ENCODE measurements around the gene BSND.

The BSND gene

GRCh38 chr1:54994355-54994990 is 4.3 kb upstream of the BSND start:
- DNase-seq = no peak

DNA sequence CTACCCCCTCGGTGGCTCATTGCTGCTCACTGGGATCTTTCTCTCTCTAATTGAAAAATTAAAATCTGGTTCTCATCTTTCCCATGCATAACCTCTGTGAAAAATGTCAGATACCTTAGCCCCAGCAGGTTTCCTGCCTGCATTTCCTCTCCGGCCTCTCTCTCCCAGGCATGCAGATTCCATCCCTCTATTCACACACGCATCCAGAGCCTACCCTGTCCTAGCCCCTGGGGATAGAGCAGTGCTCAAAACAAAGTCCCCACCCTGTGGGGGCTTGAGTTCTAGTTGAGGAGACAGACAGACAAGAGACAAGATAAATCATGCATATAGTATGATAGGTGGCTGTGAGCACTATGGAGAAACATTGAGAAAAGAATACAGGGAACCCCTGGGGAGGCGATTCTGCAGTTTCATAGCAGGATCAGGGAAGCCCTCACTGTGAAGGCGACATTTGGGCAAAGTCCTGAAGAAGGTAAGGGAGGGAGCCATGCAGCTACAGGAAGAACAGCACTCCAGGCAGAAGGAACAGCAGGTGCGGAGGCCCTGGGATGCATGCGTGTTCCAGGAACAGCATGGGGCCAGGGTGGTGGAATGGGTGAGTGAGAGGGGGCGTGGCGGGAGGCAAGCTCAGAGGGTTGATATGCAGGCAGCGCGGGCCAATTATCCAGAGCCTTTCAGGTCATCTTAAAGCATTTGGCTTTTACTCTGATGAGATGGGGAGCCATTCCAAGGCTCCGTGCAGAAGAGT is 3.5 kb upstream of the BSND start:
- DNase-seq = no peak

DNA sequence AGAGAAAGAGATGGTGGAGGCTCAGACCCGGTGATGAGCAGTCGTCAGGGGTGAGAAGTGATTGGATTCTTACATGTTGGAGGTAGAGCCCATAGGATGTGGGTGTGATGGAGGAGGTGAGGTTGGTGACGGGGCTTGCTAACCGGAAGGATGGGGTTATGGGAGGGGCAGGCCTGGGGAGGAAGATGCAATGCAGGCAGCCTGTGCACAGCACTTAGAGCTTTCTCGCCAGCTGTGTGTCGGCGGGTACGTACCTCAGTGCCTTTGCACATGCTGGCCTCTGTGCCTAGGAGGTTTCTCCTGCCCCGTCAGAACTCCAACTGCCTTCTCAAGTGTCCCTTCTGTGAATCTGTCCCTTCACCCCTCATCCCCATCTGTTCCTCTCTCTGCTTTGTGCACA is 2.9 kb upstream of the BSND start:
- DNase-seq = no peak

DNA sequence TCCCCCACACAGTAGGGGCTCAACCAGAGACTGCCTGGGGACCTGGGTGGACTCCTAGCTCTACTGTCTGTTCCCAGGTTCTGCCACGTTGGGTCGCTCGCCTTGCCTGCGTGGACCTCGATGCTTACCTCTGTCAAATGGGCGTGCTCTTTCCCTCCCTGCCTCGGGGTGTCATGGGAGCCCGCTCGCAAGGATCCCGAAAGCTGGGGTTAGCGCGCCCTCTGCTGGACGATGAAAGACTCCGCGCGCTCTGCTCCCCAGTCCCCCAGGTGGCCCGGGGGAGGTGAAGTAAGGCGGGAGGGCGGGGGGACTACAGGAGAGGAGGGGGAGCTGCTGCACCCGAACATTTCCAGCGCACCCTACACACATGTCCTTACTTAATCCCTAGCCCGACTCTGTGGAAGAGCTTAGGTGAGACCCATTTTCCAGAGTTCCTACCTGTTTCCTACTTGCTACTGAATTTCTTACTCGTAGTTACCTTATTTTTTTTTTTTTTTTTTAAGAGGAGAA is 2.3 kb upstream of the BSND start:
- DNase-seq = no peak

GRCh38 chr1:54996869-54997710 is 1.6 kb upstream of the BSND start:
- DNase-seq = no peak

- DNase-seq = no peak
Observed at GRCh38 chr1:54997711-54997986, 1.1 kb upstream of the BSND start.

DNA sequence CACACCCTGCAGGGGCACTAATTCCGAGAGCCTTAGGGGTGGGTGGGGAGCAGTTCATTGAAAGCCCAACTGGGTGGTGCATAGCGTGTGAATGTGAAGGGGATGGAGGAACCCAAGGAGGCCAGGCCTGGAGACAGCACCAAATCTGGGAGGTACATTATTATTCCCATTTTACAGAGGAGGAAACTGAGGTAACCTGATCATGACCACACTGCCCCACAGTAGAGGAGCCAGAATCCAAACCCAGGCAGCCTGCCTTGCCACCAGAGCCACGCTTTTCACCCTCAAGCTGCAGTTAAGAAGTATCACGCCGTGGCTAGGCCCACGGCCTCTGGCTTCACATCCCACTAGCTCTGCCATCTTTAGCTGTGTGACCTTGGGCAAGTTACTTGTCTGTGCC is 633 bp upstream of the BSND start:
- DNase-seq = no peak

DNA sequence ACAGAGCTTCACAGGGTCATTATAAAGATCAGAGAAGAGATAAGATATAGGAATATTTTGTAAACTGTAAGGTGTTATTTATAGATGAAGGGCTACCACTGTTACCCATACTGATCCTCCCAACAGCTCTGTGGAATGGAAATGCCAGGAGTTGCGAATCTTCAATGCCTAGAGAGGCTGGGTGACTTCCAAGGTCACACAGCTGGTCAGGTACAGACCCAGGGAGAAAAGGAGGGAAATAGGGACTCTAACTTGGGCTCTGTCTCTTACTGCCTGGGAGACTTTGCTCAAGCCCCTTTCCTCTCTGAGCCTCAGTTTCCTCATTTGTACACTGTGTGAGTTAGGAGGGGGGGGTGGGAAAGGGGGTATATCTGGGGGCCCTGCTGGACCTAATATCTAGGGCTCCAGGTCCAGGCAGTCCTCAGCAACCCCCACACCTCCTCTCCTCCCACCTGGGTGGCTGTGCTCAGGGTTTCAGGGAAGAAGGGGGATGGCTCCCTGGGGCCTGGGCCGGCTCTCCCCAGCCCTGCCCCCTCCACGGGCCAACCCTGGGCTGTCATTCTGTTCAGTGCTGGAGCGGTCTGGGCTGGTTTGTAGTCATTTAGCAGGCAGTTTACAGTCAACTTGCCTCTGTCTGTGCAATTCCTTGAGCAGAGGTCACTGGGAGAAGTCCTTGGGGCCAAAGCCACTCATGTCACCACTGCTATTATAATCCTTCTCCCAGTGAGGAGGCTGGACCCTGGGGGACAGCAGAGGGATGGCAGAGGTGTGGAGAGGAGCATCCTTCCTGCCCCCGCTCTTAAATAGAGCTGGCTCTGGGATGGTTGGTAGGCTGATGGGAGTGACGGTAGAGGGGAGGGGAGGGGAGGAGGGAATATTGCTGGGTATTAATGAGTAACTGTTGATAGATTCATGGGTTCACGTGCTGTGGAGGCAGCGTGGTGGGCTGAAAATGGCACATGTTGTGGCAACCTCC is 1.7 kb downstream of the BSND start:
- DNase-seq = no peak

GRCh38 chr1:55001311-55001710 is 2.6 kb downstream of the BSND start:
- no peak for DNase-seq

GRCh38 chr1:55002686-55003085 is 4.0 kb downstream of the BSND start:
- no peak for DNase-seq

DNA sequence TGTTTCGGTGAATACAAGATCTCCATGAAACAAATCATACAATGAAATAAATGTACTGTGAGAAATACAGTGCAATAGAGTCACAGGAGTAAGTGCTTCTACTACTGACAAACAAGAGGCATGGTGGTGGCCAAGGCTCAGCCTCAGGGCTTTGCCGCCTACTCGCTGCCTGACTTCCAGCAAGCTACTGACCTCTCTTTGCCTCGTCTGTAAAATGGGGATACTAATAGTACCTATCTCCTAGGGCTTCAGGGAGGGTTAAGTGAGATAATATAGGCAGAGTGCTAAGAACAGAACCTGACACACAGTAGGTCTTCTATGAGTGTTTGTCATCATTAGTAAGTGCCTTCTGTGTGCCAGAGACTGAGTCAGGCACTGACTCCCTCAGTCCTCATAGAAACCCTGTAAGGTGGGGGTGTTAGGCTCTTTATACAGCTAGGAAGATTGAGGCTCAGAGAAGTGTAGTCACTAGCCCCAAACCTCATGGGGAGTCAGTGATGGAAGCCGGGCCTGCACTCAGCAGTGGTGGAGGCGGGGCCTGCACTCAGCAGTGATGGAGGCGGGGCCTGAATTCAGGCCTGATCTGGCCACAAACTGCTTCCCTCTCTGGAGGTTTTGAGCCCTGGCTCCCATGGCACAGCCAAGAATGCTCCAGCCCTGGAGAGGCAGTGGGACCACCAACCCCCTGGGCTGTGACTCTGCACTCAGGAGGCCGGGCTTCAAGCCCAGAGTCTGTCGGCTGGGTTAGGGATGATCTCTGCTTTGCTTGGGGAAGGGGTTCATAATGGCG is 6.8 kb downstream of the BSND start:
- no peak for DNase-seq

GRCh38 chr1:55006931-55007330 is 8.2 kb downstream of the BSND start:
- DNase-seq = no peak

DNA sequence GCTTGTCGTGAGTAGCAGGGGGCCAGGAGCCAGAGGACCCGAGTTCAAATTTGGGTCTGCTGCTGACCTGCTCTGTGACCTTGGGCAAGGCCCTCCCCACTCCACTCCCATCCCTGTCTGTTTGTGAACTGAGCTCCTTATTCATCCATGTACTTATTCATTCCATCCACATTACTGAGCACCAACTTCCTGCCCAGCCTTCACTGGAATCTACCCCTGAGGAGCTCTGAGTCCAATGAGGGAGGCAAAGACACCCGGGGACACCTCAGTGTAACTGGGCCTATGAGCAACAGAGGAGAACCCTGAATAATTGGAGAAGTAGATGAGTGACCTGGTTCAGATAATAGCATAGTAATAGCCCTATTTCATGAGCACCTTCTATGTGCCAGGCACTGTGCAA is 8.9 kb downstream of the BSND start:
- no peak for DNase-seq

DNA sequence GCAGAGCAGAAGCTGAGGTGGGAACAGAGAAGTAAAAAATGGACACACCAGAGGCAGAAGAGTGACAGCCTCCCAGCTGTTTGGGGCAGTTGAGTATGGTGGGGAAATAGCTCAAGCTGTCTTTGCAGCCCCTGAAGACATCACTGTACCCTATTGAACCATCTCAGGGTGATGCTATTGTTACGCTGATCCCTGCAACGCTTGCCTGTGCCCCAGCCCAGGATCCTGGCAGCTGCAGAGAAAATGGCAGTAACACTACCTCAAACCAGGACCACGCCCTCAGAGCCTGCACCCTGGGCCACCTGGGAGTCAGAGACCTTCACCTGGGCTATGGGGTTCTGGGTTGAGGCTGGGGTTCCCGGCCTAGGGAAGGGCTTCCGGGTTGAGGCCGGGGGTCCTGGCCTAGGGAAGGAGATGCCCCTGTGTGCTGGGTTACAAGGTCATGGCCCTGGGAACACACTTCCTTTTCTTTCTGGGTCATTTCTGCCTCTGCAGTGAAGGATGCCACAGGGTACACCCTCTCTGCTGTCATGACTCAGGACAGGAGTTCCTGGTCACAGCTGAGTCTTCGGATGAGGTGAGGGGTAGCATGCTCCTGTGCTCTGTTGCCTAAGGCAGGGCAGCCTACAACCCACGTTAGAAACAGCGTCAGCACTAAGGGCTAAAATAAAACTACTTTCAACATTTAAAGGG is 11.6 kb downstream of the BSND start:
- no peak for DNase-seq

GRCh38 chr1:55010887-55011217 is 12.1 kb downstream of the BSND start:
- DNase-seq = no peak

DNA sequence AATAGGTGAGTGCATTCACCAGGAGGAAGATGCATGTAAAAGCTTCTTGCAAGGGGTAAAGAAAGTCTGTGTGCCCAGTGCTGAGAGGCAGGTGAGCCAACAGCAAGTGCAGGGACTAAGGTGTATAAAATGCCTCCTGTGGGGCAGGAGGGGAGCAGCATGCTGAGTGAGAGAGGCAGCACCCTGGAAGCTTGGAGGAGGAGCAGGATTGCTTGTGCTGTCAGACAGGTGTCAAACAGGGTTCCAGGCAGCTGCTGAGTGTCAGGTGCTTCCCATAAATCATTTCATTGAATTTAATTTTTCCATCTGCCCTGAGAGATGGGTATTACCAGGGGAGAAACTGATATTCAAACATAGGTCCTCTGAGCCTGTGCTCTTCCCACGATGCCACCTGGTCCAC is 13.9 kb downstream of the BSND start:
- DNase-seq = peak; percentile 49

DNA sequence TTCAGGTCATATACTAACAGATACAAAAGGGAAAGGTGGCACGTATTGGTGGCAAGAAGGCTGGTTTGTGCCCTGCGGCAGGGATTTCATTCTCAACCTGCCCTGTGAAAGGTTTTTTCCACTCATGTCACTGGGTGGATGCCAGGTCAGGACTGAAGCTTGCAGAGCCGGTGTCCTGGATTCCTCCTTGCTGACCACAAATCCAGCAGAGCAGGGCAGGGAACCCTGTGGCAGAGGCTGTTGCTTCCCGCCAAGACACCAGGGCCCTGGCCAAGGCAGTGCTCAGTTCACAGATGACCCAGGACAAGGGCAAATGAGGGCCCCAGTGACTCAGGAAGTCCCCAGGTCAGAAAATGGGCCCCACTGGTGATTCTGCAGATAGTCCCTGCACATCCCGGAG is 16.4 kb downstream of the BSND start:
- no peak for DNase-seq

DNA sequence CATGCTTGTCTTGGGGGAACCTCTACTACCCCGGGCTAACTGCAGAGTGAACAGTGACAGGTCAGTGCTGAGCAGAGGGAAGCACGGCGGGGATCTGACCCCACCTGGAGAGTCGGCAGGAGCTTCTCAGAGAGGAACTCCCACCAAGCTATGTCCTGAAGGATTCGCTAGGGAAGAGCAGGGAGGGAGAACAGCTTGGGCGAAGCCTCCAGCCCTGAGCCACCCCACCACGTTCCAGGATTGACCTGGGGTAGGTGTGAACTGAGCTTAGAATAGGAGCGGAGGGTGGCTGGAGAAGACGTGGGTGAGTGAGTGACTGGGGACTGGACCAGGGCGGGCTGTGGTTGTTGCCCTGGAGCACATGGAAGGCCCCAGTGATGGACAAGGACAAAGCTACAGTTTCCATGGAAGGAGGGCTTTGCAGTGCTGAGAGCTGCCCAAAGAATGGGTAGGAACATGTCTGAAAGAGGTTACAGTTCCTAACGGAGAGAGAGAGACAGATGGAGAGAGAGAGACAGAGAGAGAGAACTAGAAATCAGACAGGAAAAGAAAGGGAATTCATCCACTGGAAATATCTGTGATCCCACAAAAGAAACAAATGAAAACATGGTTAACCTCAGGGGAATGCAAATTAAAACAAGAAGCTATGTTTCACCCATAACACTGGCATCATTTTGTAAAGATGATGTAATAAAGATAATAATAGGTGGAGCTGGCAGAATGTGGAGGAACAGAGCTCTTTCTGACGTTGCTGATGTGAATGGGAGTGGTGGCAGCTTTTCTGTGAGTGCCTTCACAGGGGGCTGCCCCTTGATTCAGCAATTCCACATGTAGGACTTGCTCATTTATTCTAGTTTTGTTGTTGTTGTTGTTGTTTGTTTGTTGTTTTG is 17.2 kb downstream of the BSND start:
- no peak for DNase-seq

DNA sequence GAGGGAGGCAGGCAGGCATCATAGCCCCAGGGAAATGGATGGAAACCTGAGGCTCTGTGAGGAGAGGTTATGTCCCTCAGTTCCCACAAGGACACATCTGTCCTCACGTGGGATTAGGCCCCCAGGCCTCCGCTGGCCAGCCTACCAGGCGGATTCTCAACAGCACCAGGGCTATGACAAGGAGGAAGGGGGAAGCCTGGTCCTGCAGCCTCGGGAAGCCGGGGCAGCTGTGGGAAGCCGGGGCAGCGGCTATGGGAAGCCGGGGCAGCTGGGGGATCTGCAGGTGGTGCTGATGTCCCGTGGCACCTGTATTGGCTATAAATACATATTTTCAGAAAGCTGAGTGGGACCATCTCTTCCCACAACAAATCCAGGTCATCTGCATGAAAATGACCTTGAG is 19.7 kb downstream of the BSND start:
- DNase-seq = no peak

DNA sequence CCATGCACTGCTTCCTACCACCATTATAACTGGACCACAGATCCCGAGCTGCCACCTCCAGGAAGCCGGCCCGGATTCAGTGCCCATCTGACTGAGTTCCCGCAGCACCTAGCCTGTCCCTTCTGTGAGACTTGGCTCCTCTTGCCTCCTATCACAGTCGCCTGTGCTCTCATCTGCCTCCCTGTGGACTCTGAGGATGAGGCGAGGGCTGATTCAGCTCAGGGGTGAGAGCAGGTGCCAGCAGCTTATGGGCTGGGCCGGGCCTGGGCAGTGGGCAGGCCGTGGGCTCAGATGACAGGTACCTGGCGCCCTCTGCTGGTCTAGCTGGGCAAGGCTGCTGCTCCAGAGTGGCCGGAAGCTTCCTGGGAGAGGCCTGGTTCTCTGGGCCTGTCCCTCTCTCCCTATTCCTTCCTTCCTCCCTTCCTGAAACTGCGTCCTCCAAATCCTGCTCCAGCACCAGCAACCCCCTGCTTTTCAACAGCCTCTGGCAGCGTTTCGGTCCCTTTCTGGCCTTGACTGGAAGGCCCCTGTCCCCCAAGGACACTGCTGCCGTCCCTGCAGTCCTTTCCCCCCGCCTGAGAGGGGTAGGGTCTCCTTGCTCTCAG is 23.3 kb downstream of the BSND start:
- peak; percentile 63 for DNase-seq

Measured in NCI-H187 treated with DMSO at 0.1 percent for 48 hours (cell line).